ENCODE data around the gene RAB42.
"Not testable (repeated sequence)": the region's sequence is repeated elsewhere in the genome, so short reads cannot be mapped to it uniquely, and the experiment has no call there.

Gene RAB42

DNA sequence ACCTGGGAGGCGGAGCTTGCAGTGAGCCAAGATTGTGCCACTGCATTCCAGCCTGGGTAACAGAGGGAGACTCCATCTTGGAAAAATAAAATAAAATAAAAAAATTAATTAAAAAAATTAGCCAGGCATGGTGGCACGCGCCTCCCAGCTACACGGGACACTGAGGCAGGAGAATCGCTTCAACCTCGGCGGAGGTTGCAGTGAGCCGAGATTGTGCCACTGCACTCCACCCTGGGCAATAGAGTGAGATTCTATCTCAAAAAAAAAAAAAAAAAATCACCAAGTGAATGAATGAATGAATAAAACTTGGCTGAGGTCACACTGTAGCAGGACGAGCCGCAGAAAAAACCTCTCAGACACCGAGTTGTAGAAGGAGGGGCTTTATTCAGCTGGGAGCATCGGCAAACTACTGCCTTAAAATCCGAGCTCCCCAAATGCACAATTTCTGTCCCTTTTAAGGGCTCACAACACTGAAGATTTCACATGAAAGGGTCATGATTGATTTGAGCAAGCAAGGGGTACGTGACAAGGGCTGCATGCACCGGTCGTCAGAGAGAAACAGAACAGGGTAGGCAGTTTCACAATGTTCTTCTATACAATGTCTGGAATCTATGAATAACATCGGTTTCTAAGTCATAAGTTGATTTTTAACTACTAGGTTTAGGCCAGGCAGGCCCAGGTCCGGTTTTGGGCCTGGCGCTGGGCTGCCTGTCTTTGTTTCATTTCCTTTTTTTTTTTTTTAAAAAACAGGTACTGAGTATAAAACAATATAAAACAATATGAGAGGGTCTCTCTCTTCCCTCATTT lies 5.3 kb upstream of the RAB42 start:
- not testable (repeated sequence) for DNase-seq (ENCODE audit: low spot score)

DNA sequence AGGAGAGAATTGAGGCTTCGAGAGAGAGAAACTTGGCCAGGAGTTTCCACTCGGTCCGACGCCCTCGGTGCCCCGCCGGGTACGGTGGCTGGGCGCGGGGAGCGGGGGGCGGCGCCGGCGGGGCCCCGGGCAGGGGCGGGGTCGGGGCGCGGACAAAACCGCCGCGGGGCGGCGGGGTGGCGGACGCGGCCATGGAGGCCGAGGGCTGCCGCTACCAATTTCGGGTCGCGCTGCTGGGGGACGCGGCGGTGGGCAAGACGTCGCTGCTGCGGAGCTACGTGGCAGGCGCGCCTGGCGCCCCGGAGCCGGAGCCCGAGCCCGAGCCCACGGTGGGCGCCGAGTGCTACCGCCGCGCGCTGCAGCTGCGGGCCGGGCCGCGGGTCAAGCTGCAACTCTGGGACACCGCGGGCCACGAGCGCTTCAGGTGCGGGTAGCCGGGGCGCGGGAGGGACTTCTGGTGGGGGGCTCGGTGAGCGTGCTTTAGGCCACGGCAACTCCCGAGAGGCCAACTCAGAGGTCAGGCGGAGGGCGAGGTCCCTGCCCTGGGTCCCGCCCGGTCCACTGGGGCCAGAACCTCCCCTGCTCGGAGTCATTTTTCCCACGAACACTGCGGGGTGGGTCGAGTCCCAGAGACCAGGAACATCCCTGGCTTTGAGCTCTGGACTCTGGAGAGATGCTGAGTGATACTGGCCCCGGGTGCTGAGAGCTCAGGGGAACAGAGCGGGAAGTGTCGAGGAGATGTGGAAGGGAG lies 431 bp downstream of the RAB42 start:
- DNase-seq (ENCODE audit: low spot score), result no peak

DNA sequence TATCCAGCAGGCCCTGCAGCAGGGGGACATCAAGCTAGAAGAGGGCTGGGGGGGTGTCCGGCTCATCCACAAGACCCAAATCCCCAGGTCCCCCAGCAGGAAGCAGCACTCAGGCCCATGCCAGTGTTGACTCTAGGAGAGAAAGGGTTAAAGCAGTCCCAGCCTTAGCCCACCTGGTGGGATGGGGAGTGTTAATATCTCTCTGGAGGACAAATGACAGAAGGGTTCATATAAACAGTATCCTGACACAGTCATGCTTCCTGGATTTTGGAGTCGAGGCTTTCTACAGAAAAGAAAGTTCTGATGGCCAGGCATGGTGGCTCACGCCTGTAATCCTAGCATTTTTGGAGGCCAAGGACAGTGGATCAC lies 1.9 kb downstream of the RAB42 start:
- DNase-seq (ENCODE audit: low spot score), result not testable (repeated sequence)

DNA sequence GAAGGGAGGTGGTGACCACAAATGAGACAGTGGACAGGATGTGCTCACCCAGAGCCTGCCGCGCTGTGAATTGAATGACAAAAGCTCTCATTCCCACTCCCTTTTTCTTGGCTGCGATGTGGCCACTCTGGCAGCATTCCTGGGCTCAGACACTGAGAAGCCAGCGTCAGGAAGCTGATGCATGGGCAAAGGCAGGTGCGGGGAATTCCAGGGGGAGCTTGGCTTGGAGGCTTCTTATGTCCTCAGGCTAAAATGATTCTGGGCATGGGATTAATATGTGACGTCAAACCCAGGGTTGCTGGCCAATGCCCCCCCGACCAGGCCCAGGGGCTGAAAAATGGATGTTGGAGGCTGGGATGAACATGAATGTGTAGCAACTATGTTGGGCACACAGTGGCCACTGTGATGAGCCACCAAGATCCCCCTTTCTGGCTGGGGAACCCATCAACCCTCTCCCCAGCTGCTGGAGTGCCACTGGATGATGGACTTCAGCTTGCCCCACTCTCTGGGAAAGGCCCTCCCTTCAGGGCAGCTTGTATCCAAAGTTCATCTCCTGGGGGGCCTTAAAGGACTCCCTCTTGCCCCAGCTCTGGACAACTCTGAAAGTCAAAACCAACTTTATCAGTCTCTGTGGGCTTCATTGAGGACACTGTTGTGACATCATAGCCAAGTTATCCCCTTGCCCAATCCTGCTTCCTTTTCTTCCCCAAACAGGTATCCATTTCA lies 2.8 kb downstream of the RAB42 start:
- not testable (repeated sequence) for DNase-seq (ENCODE audit: low spot score)

DNA sequence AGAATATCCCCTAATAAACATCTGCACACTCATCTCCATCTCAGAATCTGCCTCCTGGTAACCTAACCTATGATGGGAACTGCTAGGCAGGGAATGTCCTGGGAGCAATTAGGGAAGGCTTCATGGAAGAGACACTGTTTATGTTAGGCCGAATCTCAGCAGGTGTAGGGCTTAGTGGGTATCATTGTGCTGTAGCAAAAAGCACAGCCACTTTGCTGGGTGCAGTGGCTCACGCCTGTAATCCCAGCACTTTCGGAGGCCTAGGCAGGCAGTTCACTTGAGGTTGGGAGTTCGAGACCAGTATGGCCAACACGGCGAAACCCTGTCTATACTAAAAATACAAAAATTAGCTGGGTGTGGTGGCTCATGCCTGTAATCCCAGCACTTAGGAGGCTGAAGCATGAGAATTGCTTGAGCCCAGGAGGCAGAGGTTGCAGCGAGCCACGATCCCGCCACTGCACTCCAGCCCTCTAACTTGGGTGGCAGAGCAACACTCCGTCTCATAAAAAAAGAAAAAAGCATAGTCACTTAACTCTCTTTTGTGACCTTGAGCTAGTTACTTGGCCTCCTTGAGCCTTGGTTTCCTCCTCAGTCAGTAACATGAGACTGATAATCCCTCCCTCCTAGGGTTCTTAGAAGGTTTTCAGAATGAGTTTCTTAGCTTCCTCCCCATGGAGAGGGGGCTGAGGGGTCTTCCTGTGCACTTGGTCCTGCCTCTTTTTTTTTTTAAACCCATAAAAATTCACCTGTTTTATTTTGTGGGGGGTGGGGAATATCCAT lies 3.5 kb downstream of the RAB42 start:
- no peak for DNase-seq (ENCODE audit: low spot score)

DNA sequence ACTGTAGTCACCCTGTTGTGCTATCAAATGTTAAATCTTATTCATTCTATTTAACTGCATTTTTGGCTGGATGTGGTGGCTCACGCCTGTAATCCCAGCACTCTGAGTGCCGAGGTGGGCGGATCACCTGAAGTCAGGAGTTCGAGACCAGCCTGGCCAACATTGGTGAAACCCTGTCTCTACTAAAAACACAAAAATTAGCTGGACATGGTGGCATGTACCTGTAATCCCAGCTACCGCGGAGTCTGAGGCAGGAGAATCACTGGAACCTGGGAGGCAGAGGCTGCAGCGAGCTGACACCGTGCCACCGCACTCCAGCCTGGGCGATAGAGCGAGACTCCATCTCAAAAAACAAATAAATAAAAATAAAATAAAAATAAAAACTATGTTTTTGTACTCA lies 4.2 kb downstream of the RAB42 start:
- not testable (repeated sequence) for DNase-seq (ENCODE audit: low spot score)

DNA sequence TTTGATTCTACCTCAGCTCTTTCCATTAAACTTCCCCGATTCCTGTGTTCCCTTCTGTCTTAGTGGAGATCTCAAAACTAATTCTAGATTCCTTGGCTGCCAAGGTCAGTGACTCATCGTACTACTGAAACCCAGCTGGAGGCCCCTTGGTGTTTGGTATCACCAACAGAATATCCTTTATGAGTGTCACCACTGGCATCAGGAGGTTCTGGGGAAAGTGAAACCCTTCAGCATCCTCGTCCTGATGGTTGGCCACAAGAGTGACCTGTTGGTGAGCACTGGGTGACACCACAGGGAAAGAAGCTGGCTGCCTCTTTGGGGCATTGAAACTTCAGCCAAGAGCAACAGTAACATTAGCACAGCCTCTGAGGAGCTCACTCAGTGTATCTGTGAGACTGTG lies 9.6 kb downstream of the RAB42 start:
- no peak for DNase-seq (ENCODE audit: low spot score)

DNA sequence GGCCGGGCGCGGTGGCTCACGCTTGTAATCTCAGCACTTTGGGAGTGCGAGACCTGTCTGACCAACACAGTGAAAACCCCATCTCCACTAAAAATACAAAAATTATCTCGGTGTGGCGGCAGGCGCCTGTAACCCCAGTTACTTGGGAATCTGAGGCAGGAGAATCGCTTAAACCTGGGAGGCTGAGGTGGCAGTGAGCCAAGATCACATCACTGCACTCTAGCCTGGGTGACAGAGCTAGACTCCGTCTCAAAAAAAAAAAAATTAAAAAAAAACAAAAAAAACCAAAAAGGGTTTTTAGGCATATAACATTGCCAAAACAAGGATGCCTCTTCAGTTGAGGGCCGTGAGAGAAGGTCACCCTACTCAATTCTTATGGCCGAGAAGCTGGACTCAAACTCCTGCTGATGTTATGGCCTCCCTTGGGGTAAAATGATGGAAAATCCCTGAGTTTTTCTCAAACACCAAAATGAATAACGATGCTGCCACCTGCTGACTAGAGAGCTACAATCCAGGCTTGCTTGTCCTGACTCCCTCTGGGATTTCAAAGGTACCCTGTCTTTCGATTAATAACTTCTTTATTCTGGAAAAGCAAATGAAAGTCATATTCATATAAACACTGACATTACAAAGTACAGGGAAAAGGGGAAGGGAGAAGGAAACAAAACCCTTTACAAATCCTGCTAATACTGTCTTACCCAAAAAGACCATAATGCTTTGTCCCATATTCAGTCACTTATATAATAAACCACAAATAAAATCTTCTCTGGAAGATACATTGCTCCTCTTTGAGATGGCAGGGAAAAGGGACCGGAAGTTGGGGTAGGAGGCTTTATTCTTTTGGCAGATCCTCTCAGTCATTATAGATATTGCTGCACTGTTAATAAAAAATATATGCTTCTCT lies 10.7 kb downstream of the RAB42 start:
- DNase-seq (ENCODE audit: low spot score), result peak; percentile 32

DNA sequence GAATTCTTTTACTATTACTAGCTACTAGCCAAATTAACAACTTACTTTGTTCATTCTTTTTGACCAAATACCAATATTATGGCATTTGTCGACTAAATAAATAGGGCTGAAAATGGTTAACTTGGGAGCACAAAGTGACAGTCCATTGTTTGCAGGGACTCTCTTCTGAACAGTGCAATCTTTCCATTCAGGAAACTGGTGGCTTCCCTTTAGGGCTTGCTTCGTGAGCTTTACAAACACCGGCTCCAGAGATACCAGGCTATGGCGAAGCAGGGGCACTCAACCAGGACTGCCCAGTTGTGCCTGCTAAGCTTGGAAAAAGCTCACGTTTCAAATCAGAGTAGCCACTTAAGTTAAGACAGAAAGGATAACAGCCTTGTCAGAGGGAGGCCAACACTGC lies 12.3 kb downstream of the RAB42 start:
- DNase-seq (ENCODE audit: low spot score), result no peak

DNA sequence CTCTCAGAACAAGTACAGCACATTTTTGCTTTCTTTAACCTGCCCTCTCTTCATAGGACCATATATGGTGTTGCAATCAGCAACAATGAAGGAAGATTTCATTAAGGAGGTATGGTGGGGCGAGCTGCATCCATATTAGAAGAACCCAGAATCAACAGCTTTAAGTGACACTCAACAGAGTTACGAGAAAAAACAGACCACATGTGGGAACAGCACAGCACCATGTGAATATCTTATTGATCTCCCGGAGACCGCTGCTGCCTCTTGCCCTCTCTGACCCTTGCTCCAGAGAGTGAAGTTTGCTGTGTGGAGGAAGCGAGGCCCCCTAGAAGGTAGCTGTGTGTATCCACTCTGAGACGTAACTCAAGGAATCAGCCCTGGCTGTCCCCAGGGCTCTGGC lies 12.9 kb downstream of the RAB42 start:
- DNase-seq (ENCODE audit: low spot score), result no peak

DNA sequence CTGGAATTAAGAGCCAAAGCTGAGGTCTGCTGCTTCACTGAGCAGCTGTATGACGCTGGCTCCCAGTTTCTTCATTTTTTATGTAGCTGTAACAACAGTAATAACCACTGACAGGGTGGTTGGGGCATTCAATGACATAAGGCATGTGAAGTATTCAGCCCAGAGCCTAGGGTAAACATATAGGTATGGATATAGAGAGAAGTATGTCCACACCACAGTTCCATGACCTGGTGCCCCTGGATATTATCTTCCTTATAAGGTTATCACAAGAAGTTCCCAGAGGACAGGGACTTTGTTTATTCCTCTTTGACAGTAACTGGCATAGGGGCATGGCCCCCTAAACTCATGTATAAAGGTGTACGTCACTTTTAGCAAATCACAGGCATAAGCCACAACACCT lies 14.7 kb downstream of the RAB42 start:
- no peak for DNase-seq (ENCODE audit: low spot score)

DNA sequence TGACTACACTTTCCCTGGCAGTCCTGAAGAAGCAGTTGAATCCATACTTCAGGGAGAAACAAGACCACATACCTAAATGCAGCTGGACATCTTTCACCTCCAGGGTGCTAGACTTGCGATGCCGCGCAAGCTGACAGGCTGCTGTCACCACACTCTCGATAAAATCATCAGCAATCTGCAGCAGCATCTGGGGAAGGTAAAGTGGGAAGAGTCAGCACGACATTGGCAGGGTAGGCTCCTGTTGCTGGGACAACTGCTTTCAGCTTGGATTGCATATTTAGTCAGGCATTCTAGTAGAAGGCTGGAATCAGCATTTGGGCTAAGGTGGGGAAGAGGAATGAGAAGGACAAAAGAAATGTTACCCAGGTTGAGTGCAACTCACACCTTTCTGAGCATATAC lies 21.1 kb downstream of the RAB42 start:
- DNase-seq (ENCODE audit: low spot score), result no peak

DNA sequence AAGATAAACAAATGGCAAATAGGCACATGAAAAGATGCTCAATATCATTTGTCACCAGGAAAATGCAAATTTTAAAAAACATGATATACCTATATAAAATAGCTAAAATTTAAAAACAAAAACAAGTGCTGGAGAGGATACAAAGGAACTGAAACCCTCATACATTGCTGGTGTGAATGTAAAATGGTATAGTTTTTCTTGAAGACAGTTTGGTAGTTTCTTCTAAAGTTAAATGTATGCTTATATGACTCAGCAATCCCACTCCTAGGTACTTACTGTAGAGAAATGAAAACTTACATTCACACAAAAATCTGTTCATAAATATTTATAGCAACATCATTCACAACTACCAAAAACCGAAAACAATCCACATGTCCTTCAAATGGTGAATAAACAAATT lies 39.6 kb downstream of the RAB42 start:
- no peak for DNase-seq (ENCODE audit: low spot score)

DNA sequence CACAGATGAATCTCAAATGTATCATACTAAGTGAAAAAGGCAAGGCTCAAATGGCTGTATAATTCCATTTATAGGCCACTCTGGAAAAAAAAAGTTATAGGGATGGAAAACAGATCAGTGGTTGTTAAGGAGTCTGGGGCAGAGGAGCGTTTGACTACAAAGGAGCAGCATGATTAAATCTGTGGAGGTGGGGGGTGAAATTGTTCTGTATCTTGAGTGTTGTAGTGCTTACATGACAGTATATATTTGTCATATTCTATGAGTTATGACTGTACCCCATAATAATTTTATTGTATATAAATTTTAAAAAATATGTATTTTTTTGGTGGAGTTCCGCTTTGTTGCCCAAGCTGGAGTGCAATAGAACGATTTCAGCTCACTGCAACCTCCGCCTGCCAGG lies 40.5 kb downstream of the RAB42 start:
- DNase-seq (ENCODE audit: low spot score), result no peak

DNA sequence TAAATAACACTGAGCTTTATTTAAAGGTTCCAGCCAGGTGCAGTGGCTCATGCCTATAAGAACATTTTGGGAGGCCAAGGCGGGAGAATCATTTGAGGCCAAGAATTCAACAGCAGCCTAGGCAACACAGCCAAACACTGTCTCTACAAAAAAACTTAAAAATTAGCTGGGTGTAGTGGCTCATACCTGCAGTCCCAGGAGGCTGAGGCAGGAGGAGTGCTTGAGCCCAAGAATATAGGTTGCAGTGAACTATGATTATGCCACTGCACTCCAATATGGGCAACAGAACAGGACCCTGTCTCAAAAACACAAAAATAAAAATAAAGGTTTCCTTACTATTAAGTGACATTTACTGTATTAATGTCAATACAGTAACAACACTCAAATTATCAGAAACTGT lies 48.7 kb downstream of the RAB42 start:
- peak; percentile 48 for DNase-seq (ENCODE audit: low spot score)

DNA sequence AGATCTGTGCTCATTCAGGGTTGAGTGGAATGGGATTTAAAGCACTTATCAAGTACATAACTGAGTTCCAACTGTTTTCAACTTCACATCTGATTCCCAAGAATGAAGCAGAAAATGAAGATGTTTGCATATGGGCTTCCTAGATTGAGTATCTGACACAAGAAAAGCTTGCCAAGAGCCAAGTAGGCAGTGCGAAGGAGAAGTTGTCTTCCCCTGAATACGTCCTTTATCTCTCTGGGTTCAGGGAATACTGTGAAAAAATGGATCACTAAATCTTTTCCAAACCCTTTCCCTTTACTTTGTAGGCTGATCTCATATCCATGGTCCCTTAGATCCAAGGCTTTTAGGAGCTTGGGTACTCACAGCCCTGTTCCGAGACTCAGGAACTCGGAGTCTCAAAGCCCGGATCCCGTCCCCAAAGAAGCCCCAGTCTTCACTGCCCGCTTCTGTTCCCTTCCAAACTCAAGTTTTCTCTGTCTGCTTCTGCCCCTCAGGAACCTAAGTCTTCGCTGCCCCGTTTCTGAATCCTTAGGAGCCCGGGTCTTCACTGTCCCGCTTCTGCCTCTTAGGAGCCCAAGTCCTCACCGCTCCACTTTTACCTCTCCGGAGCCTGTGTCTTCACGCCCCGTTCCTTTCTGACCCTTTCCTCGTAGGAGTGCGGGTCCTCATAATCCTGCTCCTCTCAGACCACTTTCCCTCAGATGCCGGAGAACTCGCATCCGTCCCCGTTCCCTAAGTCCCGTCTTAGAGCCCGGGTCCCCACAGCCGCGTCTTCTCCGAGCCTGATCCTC lies 50.2 kb downstream of the RAB42 start:
- DNase-seq (ENCODE audit: low spot score), result peak; percentile 7

DNA sequence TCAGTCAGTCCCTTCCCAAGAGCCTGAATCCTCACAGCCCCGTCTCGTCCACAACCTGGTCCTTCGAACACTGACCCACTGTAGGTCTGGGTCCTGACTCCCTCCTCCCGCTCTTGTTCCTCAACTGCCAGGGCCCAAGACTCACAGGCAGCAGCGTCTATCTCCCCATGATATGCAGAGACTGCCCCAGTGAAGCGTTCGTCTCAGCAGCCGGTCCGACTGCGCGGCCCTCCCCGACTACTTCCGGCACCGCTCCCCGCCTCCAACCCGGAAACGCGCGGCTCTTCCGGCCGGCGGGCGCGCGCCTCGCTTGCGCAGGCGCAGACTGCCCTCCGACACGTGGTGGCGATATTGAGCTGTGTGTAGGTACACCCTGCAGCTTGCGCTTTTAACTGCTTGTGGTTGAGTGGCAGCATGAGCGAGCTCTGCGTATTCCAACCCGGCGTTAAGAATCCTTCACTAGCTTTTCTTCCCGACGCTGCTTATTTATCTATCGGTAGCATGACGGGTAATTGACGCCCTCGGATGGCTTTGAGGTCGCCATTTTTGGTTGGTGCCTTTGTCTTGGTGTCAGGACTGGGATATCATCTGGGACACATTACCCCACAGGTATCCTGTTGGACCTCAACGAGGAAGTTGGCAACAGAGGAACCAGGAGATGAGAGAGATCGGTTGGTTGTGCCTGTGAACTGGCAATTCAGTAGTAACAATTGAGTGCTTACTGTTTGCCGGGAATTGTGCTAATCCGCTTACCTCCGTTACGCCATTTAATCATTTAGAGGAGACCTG lies 51.0 kb downstream of the RAB42 start, which contains the start of gene TAF12:
Gene TAF12, minus strand, starts transcription at position 221 of the 789 bp plus-strand sequence. CDS start 20,986 bp downstream, outside the sequence.
- peak; percentile 95 for DNase-seq (ENCODE audit: low spot score)

DNA sequence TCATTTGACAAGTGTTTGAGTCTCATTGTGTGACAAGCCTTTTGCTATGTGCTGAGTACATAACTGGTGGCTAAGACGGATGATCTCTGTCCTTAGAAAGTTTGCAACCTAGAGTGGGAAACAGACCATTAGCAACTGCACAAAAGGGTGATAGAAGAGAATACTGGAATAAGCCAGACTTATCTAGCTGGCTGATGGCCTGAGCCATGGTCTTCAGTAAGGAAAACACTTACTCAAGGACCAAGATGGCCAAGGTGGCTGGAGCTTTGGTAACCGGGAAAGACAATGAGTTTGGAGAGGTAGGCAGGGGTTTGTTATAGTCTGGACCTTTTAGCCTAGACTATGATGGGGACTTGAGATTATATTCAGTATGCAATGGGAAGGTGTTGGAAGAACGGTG lies 52.4 kb downstream of the RAB42 start:
- DNase-seq (ENCODE audit: low spot score), result no peak

Data from CD4-positive, alpha-beta T cell treated with Interleukin-2 at 100 ng/mL for 4 hours (primary cell).